Large intestine (tissue), 3 donors: Measurements from ENCODE around the gene ZNF17. TPM values are rescaled to one million over a fixed set of nuclear protein-coding genes. Genes with fewer than 3 reads are reported as not detected.

Source experiments
- DNase-seq, 2 donors: peaks; one replicate each; pipeline versions ENCODE4 v3.0.0 to v3.0.0-alpha.2; 2013
- H3K27ac ChIP-seq: one replicate; pipeline ENCODE4 v1.5.1; 2013; ENCODE audit warnings: low read length
- H3K27me3 ChIP-seq: 2 replicates; pipeline ENCODE4 v1.6.1; 2013; ENCODE audit warnings: low read length; ENCODE audit not compliant: control insufficient read depth, insufficient read depth
- H3K36me3 ChIP-seq: 2 replicates; pipeline ENCODE4 v1.6.1; 2013; ENCODE audit warnings: low read length; ENCODE audit not compliant: control insufficient read depth, insufficient read depth
- H3K4me1 ChIP-seq: one replicate; pipeline ENCODE4 v1.6.1; 2013; ENCODE audit warnings: low read length; ENCODE audit not compliant: control insufficient read depth, insufficient read depth
- H3K4me3 ChIP-seq: one replicate; pipeline ENCODE4 v1.5.1; 2013; ENCODE audit warnings: low read length
- H3K9me3 ChIP-seq: one replicate; pipeline ENCODE4 v1.6.1; 2013; ENCODE audit warnings: mild to moderate bottlenecking, low read depth, low read length, moderate library complexity; ENCODE audit not compliant: control insufficient read depth
- WGBS: methylation state at CpG from one replicate; pipeline ENCODE4 v1.1.5; 2013; ENCODE audit warnings: low lambda C conversion rate; ENCODE audit not compliant: insufficient coverage; 5-methylcytosine and 5-hydroxymethylcytosine counted together
- polyA plus RNA-seq: library from polyadenylated mRNA; unstranded; fragments of 120-200 nt; gene quantifications from one replicate; pipeline ENCODE4 v1.2.1, GENCODE V29; 2013

ZNF17 gene
- polyA plus RNA-seq, 1 donor, result 8.9 TPM

- no peaks in the 10 kb centered on the region for H3K27me3 ChIP-seq
- H3K4me3 ChIP-seq, result no peak overlapping the region
- DNase-seq, result no peak
- peaks cover 12% of the 10 kb centered on the region for H3K36me3 ChIP-seq
- no peaks in the 10 kb centered on the region for H3K4me1 ChIP-seq
- peaks cover 54% of the 10 kb centered on the region for H3K9me3 ChIP-seq
- H3K27ac ChIP-seq, result no peak overlapping the region
- 100% methylated on average over 1 of the region's 5 CpGs for WGBS
These were observed 54.9 kb downstream of the ZNF17 start for GRCh38 chr19:57465680-57466381.

GRCh38 chr19:57466489-57466888, 55.5 kb downstream of the ZNF17 start:
- peaks cover 12% of the 10 kb centered on the region for H3K36me3 ChIP-seq
- no peak overlapping the region for H3K4me3 ChIP-seq
- no peak for DNase-seq
- H3K9me3 ChIP-seq, result peaks cover 58% of the 10 kb centered on the region
- no peak overlapping the region for H3K27ac ChIP-seq
- H3K4me1 ChIP-seq, result no peaks in the 10 kb centered on the region
- no CpG with 5 or more reads among the region's 5 CpGs for WGBS
- no peaks in the 10 kb centered on the region for H3K27me3 ChIP-seq

Other genes starting within 250 kb of the ZNF17 start
- gene DUXA, start 243.7 kb upstream of the ZNF17 start, polyA plus RNA-seq, result not detected
- 15.6 TPM for gene ZNF264, start 219.7 kb upstream of the ZNF17 start, polyA plus RNA-seq
- 2.2 TPM for gene AURKC, start 180.1 kb upstream of the ZNF17 start, polyA plus RNA-seq
- 4.4 TPM for gene ZNF805, start 170.5 kb upstream of the ZNF17 start, polyA plus RNA-seq
- 2.0 TPM for gene ZNF460, start 130.7 kb upstream of the ZNF17 start, polyA plus RNA-seq
- gene ZNF543, start 90.7 kb upstream of the ZNF17 start, polyA plus RNA-seq, result 7.0 TPM
- 11.1 TPM for gene ZNF304, start 59.9 kb upstream of the ZNF17 start, polyA plus RNA-seq
- gene TRAPPC2B, start 47.6 kb upstream of the ZNF17 start, polyA plus RNA-seq, result 19.6 TPM
- gene ZNF547, start 47.6 kb upstream of the ZNF17 start, polyA plus RNA-seq, result 5.7 TPM
- 28.1 TPM for gene ZNF548, start 21.3 kb upstream of the ZNF17 start, polyA plus RNA-seq
- 15.5 TPM for gene ZNF749, start 24.2 kb downstream of the ZNF17 start, polyA plus RNA-seq
- gene VN1R1, start 46.0 kb downstream of the ZNF17 start, polyA plus RNA-seq, result 2.8 TPM
- gene ZNF772, start 66.4 kb downstream of the ZNF17 start, polyA plus RNA-seq, result 12.2 TPM
- 13.6 TPM for gene ZNF419, start 76.6 kb downstream of the ZNF17 start, polyA plus RNA-seq
- gene ZNF773, start 88.8 kb downstream of the ZNF17 start, polyA plus RNA-seq, result 11.8 TPM
- 11.8 TPM for gene ZNF549, start 116.2 kb downstream of the ZNF17 start, polyA plus RNA-seq
- gene ZNF550, start 148.7 kb downstream of the ZNF17 start, polyA plus RNA-seq, result 16.2 TPM
- gene ZNF416, start 167.8 kb downstream of the ZNF17 start, polyA plus RNA-seq, result 6.0 TPM
- 8.7 TPM for gene ZIK1, start 173.0 kb downstream of the ZNF17 start, polyA plus RNA-seq
- 4.1 TPM for gene ZNF530, start 188.7 kb downstream of the ZNF17 start, polyA plus RNA-seq
- 18.3 TPM for gene ZNF134, start 203.1 kb downstream of the ZNF17 start, polyA plus RNA-seq
- gene ZNF211, start 222.0 kb downstream of the ZNF17 start, polyA plus RNA-seq, result 23.8 TPM